DND-41 (cell line): ENCODE measurements around the gene CEP152.

Experiments used
- ATAC-seq: fragments of 200-7000 bp; cut with Tn5 transposase; 3 replicates; pipeline ENCODE4 v1.9.1; 2021; ENCODE audit warnings: low read depth; ENCODE audit not compliant: insufficient read depth
- DNase-seq: peaks from one replicate; pipeline ENCODE4 v3.0.0-alpha.2; 2020
- H2AFZ ChIP-seq: 2 replicates; pipeline ENCODE4 v1.6.0; 2012; ENCODE audit warnings: low read depth, low read length
- H3K27ac ChIP-seq: 2 replicates; pipeline ENCODE4 v1.5.1; 2012; ENCODE audit warnings: low read length, inconsistent platforms
- H3K27me3 ChIP-seq: fragments of 200-600 bp; sonication (generic); 2 replicates; pipeline ENCODE4 v1.6.0; 2012; ENCODE audit warnings: low read length, mild to moderate bottlenecking, inconsistent platforms; ENCODE audit not compliant: insufficient read depth, poor library complexity
- H3K36me3 ChIP-seq: 2 replicates; pipeline ENCODE4 v1.5.1; 2012; ENCODE audit warnings: low read length, inconsistent platforms; ENCODE audit not compliant: insufficient read depth
- H3K4me1 ChIP-seq: 2 replicates; pipeline ENCODE4 v1.5.1; 2012; ENCODE audit warnings: mild to moderate bottlenecking, low read length; ENCODE audit not compliant: insufficient read depth
- H3K4me2 ChIP-seq: 2 replicates; pipeline ENCODE4 v1.6.0; 2012; ENCODE audit warnings: mild to moderate bottlenecking, moderate library complexity, low read length, inconsistent platforms; ENCODE audit not compliant: insufficient read depth
- H3K4me3 ChIP-seq, 2 experiments: fragments of 200-600 bp in 1 of 2; shearing (Covaris generic) in 1 of 2; 2 replicates each; pipeline ENCODE4 v1.5.1; 2012 to 2016; ENCODE audit warnings: inconsistent platforms in 2 of 2, low read length in 2 of 2, mild to moderate bottlenecking in 2 of 2, low read depth in 1 of 2, moderate library complexity in 1 of 2
- H3K79me2 ChIP-seq: 2 replicates; pipeline ENCODE4 v1.6.0; 2012; ENCODE audit warnings: low read length, inconsistent platforms; ENCODE audit not compliant: insufficient read depth
- H3K9ac ChIP-seq: 2 replicates; pipeline ENCODE4 v1.6.0; 2012; ENCODE audit warnings: low read depth, mild to moderate bottlenecking, inconsistent platforms, low read length, moderate library complexity
- H3K9me3 ChIP-seq: 2 replicates; pipeline ENCODE4 v1.5.1; 2012; ENCODE audit warnings: low read length, moderate library complexity, mild to moderate bottlenecking, inconsistent platforms; ENCODE audit not compliant: insufficient read depth, severe bottlenecking
- H4K20me1 ChIP-seq: 2 replicates; pipeline ENCODE4 v1.6.0; 2012; ENCODE audit warnings: low read length; ENCODE audit not compliant: insufficient read depth
- CTCF ChIP-seq: IDR thresholded peaks from 2 replicates; pipeline ENCODE4 v1.5.1; 2012; ENCODE audit warnings: borderline replicate concordance, low read length, moderate library complexity, mild to moderate bottlenecking; ENCODE audit not compliant: poor library complexity, severe bottlenecking; ENCODE audit errors: extremely low read depth
- EZH2 ChIP-seq: IDR thresholded peaks from 3 replicates; pipeline ENCODE4 v1.6.1; 2012; ENCODE audit warnings: borderline replicate concordance, low read depth, mild to moderate bottlenecking, moderate library complexity, low read length, inconsistent platforms; ENCODE audit not compliant: severe bottlenecking

Gene CEP152

GRCh38 chr15:48718646-48719045, 92.2 kb downstream of the CEP152 start:
- H3K36me3 ChIP-seq, result no peaks in the 10 kb centered on the region; the same call in 1 of the 2 replicates
- no peak overlapping the region for H3K4me3 ChIP-seq
- TF ChIP-seq EZH2 (no peak), CTCF (no peak)
- no peak overlapping the region for H3K27ac ChIP-seq
- H3K9ac ChIP-seq, result no peak overlapping the region
- no peaks in the 10 kb centered on the region for H4K20me1 ChIP-seq
- no peaks in the 10 kb centered on the region for H3K27me3 ChIP-seq
- H3K4me1 ChIP-seq, result no peaks in the 10 kb centered on the region
- DNase-seq (no peak), ATAC-seq (no peak)
- H3K79me2 ChIP-seq, result no peaks in the 10 kb centered on the region
- peaks cover 16% of the 10 kb centered on the region for H3K9me3 ChIP-seq
- H3K4me2 ChIP-seq, result no peak overlapping the region
- no peak overlapping the region for H2AFZ ChIP-seq

DNA sequence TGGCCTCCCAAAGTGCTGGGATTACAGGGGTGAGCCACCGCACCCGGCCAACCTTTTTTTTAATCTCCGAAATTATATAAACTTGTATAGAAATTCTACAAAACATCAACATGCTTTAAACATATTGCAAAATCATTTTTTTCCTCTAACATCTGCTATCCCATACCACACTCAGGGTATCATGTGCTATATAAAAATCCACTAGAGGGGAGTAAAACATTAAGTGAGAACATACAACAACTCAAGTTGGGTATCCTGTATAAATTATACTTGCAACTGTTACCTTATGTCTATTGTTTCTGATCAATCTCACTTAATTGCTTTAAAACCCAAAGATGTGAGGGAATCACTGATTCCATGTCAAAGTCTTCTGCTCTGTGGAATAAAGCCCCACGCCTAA, 93.4 kb downstream of the CEP152 start:
- no peaks in the 10 kb centered on the region; the same call in 1 of the 2 replicates for H3K36me3 ChIP-seq
- no peak overlapping the region for H2AFZ ChIP-seq
- H3K9ac ChIP-seq, result no peak overlapping the region
- H3K27ac ChIP-seq, result no peak overlapping the region
- peaks cover 16% of the 10 kb centered on the region for H3K9me3 ChIP-seq
- H3K4me2 ChIP-seq, result no peak overlapping the region
- no peaks in the 10 kb centered on the region for H3K79me2 ChIP-seq
- no peaks in the 10 kb centered on the region for H3K27me3 ChIP-seq
- H3K4me3 ChIP-seq, result no peak overlapping the region
- no peaks in the 10 kb centered on the region for H4K20me1 ChIP-seq
- no peaks in the 10 kb centered on the region for H3K4me1 ChIP-seq
- ATAC-seq, result no peak
- TF ChIP-seq EZH2, result no peak
- TF ChIP-seq CTCF, result no peak
- no peak for DNase-seq

DNA sequence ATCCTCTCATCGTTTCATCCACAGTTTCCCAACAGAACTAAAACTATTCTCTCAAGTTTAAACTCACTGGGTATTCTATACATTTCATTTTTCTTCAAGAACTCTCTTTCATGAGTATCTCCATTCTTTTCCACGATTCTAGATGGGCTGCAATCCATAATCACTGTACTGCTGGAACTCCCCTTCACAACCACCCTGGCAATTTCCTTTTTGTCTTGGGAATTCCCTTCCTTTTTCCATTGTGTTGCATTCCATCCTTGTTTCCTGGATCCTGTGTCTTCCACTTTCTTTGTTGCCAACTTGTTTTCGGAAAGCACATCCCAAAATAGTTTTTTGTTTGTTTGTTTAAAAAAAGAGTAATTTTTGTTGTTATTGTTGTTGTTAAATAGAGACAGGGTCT, 98.3 kb downstream of the CEP152 start:
- H3K79me2 ChIP-seq, result no peaks in the 10 kb centered on the region
- no peak overlapping the region for H3K27ac ChIP-seq
- H4K20me1 ChIP-seq, result no peaks in the 10 kb centered on the region
- DNase-seq (no peak), ATAC-seq (no peak)
- no peaks in the 10 kb centered on the region for H3K27me3 ChIP-seq
- no peaks in the 10 kb centered on the region for H3K4me1 ChIP-seq
- H3K36me3 ChIP-seq, result no peaks in the 10 kb centered on the region; the same call in 1 of the 2 replicates
- no peak overlapping the region for H3K4me2 ChIP-seq
- no peak overlapping the region for H2AFZ ChIP-seq
- H3K9me3 ChIP-seq, result peaks cover 16% of the 10 kb centered on the region
- no peak for TF ChIP-seq CTCF
- no peak for TF ChIP-seq EZH2
- H3K9ac ChIP-seq, result no peak overlapping the region
- H3K4me3 ChIP-seq, result no peak overlapping the region
